GM23248 (cell line): Measurements from ENCODE around the gene MVD. TPM values are rescaled to one million over a fixed set of nuclear protein-coding genes. Genes with fewer than 3 reads are reported as not detected.

ENCODE experiments used
- DNase-seq: peaks from one replicate; pipeline ENCODE4 v3.0.0-alpha.2; 2015
- H2AFZ ChIP-seq: fragments of 200-600 bp; sonication (generic); 2 replicates; pipeline ENCODE4 v1.6.1; 2016; ENCODE audit warnings: antibody characterized with exemption
- H3F3A ChIP-seq: fragments of 200-600 bp; sonication (generic); 2 replicates; pipeline ENCODE4 v1.6.1; 2016; ENCODE audit warnings: mild to moderate bottlenecking, antibody characterized with exemption, mixed run types; ENCODE audit not compliant: insufficient read depth
- H3K27ac ChIP-seq: fragments of 200-600 bp; sonication (generic); 2 replicates; pipeline ENCODE4 v1.5.1; 2016; ENCODE audit warnings: mild to moderate bottlenecking
- H3K27me3 ChIP-seq: fragments of 200-600 bp; sonication (generic); replicated peaks from 2 replicates; pipeline ENCODE4 v1.6.1; 2016; ENCODE audit warnings: mild to moderate bottlenecking; ENCODE audit not compliant: insufficient read depth
- H3K36me3 ChIP-seq: fragments of 200-600 bp; sonication (generic); 2 replicates; pipeline ENCODE4 v1.6.1; 2016; ENCODE audit warnings: low read depth, mild to moderate bottlenecking
- H3K4me1 ChIP-seq: fragments of 200-600 bp; sonication (generic); 2 replicates; pipeline ENCODE4 v1.6.1; 2016; ENCODE audit warnings: mild to moderate bottlenecking; ENCODE audit not compliant: insufficient read depth
- H3K4me2 ChIP-seq: fragments of 200-600 bp; sonication (generic); one replicate; pipeline ENCODE4 v1.6.1; 2016; ENCODE audit warnings: mild to moderate bottlenecking; ENCODE audit not compliant: unreplicated experiment
- H3K4me3 ChIP-seq: fragments of 200-600 bp; sonication (generic); 2 replicates; pipeline ENCODE4 v1.5.1; 2016; ENCODE audit warnings: mild to moderate bottlenecking
- H3K79me2 ChIP-seq: fragments of 200-600 bp; sonication (generic); 2 replicates; pipeline ENCODE4 v1.6.1; 2016; ENCODE audit warnings: mild to moderate bottlenecking; ENCODE audit not compliant: insufficient read depth
- H3K9ac ChIP-seq: fragments of 200-600 bp; sonication (generic); 2 replicates; pipeline ENCODE4 v1.6.1; 2016; ENCODE audit warnings: mild to moderate bottlenecking
- H3K9me2 ChIP-seq: fragments of 200-600 bp; sonication (generic); 2 replicates; pipeline ENCODE4 v1.6.1; 2016; ENCODE audit warnings: mixed run types, mild to moderate bottlenecking, moderate library complexity; ENCODE audit not compliant: insufficient read depth
- H3K9me3 ChIP-seq: fragments of 200-600 bp; sonication (generic); one replicate; pipeline ENCODE4 v1.6.1; 2017; ENCODE audit warnings: low read depth
- H4K20me1 ChIP-seq: fragments of 200-600 bp; sonication (generic); 2 replicates; pipeline ENCODE4 v1.6.0; 2016; ENCODE audit not compliant: insufficient read depth
- EZH2 ChIP-seq: fragments of 200-600 bp; sonication (generic); IDR thresholded peaks from 2 replicates; pipeline ENCODE4 v1.6.1; 2018; ENCODE audit warnings: antibody characterized with exemption, mild to moderate bottlenecking; ENCODE audit not compliant: insufficient read depth, poor library complexity, severe bottlenecking
- EZH2phosphoT487 ChIP-seq: fragments of 200-600 bp; sonication (generic); IDR thresholded peaks from 2 replicates; pipeline ENCODE4 v1.6.1; 2018; ENCODE audit warnings: antibody characterized with exemption, moderate library complexity, mild to moderate bottlenecking, low read depth; ENCODE audit not compliant: insufficient read depth
- WGBS, 2 experiments: methylation state at CpG; one replicate each; pipeline ENCODE4 v1.1.6; 2015 to 2017; ENCODE audit warnings: low lambda C conversion rate in 2 of 2, low coverage in 1 of 2; ENCODE audit errors: missing lambda C conversion rate in 2 of 2; 5-methylcytosine and 5-hydroxymethylcytosine counted together
- in situ Hi-C: fragments of 300-500 bp; cut with MboI; formaldehyde crosslinking; loops from 2 replicates; pipeline ENCODE4 v1.15.0; 2020
- polyA plus RNA-seq: library from polyadenylated mRNA; unstranded; fragments of >200 nt; fragmentation: Nextera tagmentation; extraction: Ambion mirVana; gene quantifications from 2 replicates; pipeline ENCODE4 v1.2.1, GENCODE V29; 2016
- total RNA-seq: library from RNA; depleted of rRNA; stranded (reverse); fragments of >200 nt; shearing (Covaris generic); gene quantifications from 2 replicates; pipeline ENCODE4 v1.2.3, GENCODE V29; 2014

Gene MVD
- total and polyA plus RNA-seq, 2 experiments from 2014 or later: 25.0 to 27.4 TPM

DNA sequence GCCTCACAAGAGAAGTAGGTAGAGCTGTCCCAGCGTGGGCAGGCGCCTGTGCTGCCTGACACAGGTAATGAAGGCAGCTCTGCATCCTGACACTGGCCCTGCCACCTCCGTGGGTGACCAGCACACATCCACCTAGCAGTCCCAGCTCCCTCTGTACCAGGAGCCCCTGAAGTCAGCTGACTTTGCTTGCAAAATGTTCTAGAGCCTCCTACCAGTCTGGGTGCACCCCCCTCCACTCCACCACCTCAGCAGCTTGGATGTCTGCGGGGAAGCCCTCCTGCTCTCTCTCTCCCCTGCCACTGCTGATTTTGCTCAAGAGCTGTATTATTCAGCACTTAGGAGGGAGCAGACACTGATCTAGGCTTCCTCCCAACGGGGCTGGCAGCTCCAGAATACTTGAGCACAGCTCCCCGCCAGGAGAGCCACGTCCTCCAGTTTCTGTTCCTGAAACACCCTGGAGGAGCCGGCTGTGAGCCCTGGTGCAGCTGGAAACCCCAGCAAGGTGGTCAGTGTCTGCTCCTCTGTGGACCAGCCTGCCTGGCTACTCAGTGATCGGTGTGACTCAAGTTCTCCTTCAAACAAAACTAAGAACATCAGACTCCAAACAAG is 42.3 kb upstream of the MVD start:
- Histone ChIP-seq H3K79me2 (peaks cover 27% of the 10 kb centered on the region), H3K9me3 (no peaks in the 10 kb centered on the region), H3K27ac (peak overlapping the region; percentile 36), H4K20me1 (no peaks in the 10 kb centered on the region), H3K4me1 (peaks cover 15% of the 10 kb centered on the region), H3F3A (0 out of 2 replicates have a peak, but pooled peaks cover 5% of the 10 kb centered on the region), H3K36me3 (no peaks in the 10 kb centered on the region), H3K27me3 (no peaks in the 10 kb centered on the region), H3K4me3 (peak overlapping the region; percentile 89), H3K9ac (peak overlapping the region; percentile 89), H3K4me2 (peak overlapping the region; percentile 98), H2AFZ (peak overlapping the region; percentile 52), H3K9me2 (no peaks in the 10 kb centered on the region)
- DNase-seq: peak; percentile 78
- TF ChIP-seq EZH2 (no peak), EZH2phosphoT487 (no peak)
- 21 to 23% methylated on average over 9 of the region's 9 CpGs for WGBS, 2 experiments
- in situ Hi-C loops: no loop called here

DNA sequence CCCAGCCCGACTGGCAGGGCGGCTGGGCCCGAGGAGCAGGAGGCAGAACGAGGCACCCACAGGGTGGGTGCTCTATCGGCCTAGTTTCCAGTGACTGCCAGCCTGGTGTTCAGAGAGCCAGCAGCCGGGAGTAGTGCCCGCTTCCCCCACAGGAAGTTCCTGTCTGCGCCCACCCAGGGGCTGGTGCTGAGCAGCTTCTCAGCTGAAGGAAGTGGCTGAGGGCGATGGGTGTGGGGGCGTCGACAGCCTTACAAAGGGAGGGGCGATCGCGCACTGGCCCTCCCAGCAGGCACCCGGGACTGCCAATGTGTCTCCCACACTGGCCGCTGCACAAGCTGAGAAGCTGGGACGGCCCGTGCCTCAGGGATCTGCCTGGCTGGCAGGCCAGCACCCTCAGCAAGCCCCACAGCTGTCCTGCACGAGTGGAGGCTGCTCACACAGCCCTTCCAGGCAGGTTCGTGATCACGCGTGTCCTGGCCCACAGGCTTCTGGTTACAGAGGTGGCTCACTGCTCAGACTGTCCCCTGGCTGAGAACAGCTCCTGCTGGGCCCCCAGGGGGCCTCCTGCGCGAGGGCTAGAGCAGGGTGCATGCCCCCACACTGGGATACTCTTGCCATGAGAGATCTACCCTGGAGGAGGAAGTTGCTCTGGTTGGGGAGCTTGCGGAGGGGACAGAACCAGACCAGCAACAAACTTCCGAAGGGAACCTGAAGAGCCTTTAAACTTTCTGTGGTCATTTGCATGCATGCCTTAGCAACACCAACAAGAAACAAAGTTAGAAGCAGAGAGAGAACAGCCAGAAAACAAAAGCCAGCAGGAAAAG is 40.8 kb upstream of the MVD start:
- peaks cover 22% of the 10 kb centered on the region for H3K79me2 ChIP-seq
- H3K27ac ChIP-seq: no peak overlapping the region
- no peaks in the 10 kb centered on the region for H3K27me3 ChIP-seq
- WGBS, 2 experiments: 66 to 73% methylated on average over 25 to 26 of the region's 26 CpGs
- no peaks in the 10 kb centered on the region for H3K9me3 ChIP-seq
- H3K9ac ChIP-seq: no peak overlapping the region
- H3F3A ChIP-seq: 0 out of 2 replicates have a peak, but pooled peaks cover 5% of the 10 kb centered on the region
- in situ Hi-C loops: no loop called here
- H3K4me3 ChIP-seq: no peak overlapping the region
- H3K4me1 ChIP-seq: peaks cover 15% of the 10 kb centered on the region
- no peaks in the 10 kb centered on the region for H3K9me2 ChIP-seq
- no peaks in the 10 kb centered on the region for H3K36me3 ChIP-seq
- H2AFZ ChIP-seq: no peak overlapping the region
- no peak for DNase-seq
- H4K20me1 ChIP-seq: no peaks in the 10 kb centered on the region
- TF ChIP-seq EZH2phosphoT487: no peak
- no peak for TF ChIP-seq EZH2
- H3K4me2 ChIP-seq: no peak overlapping the region

DNA sequence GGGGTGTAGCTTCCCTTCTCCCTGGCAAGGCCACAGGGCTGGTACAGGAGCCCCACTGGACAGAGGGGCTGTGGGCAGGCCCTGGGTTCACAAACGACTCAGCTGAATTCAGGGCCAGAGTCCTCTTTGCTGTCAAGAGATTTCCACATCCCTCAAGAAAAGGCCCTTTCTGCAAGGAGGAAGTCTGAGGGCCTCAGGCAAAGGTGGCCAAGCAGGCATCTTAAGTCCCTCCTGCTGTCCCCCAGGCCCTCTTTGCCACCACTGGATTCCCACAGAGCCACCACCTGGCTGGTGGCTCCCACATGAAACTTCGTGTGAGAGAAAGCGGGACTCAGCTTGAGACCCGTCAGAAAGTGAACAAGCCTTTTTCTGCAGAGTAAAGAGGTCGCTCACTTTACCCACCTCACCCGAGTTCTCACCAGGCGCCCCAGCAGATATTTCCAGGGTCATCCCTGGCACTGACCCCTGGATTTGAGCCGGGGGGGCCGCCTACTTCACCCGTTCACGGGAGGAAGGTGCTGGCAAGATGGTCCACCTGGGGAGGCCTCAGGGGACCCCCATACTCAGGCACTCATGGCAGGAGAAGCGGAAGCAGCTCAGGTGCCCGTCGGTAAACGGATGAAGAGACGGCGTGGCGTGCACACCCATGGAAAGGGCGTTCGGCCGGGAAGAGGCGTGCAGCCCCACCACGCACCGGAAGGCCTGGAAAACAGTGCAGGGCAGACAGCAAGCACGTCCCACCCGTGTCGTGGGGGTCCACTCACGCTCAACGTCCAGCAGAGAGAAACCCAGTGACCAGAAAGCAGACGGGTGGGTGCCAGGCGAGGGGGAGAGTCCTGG is 39.7 kb upstream of the MVD start:
- DNase-seq: no peak
- Histone ChIP-seq H3K79me2 (peaks cover 11% of the 10 kb centered on the region), H3K4me2 (no peak overlapping the region), H4K20me1 (no peaks in the 10 kb centered on the region), H3K4me1 (peaks cover 12% of the 10 kb centered on the region), H3K9ac (no peak overlapping the region), H3F3A (0 out of 2 replicates have a peak, but pooled peaks cover 5% of the 10 kb centered on the region), H3K9me3 (no peaks in the 10 kb centered on the region), H3K36me3 (no peaks in the 10 kb centered on the region), H2AFZ (no peak overlapping the region), H3K4me3 (no peak overlapping the region), H3K27me3 (no peaks in the 10 kb centered on the region), H3K27ac (no peak overlapping the region), H3K9me2 (no peaks in the 10 kb centered on the region)
- in situ Hi-C loops: no loop called here
- WGBS, 2 experiments: 87 to 89% methylated on average over 27 to 31 of the region's 31 CpGs
- TF ChIP-seq EZH2phosphoT487 (no peak), EZH2 (no peak)
